Sigmoid colon (tissue), 4 donors: ENCODE measurements around the gene ZMYM1.

Source experiments
- CTCF ChIP-seq, 4 experiments: fragments of 450-650 bp in 3 of 4; fragments of 200-600 bp in 1 of 4; IDR thresholded peaks; one replicate each; pipeline ENCODE4 v1.5.1; 2016 to 2019; ENCODE audit warnings: antibody characterized with exemption in 4 of 4, mild to moderate bottlenecking in 3 of 4, moderate library complexity in 2 of 4
- POLR2A ChIP-seq, 2 donors: fragments of 450-650 bp; IDR thresholded peaks; one replicate each; pipeline ENCODE4 v1.6.1; 2016; ENCODE audit warnings: antibody characterized with exemption in 2 of 2, mild to moderate bottlenecking in 2 of 2, moderate library complexity in 2 of 2
- POLR2AphosphoS5 ChIP-seq, 4 donors: sonication (generic); formaldehyde crosslinking; IDR thresholded peaks; one replicate each; pipeline ENCODE4 v1.6.1; 2017; ENCODE audit warnings: antibody characterized with exemption in 4 of 4

- TF ChIP-seq CTCF (IDR thresholded peaks at IDR 0.05): no peak
- TF ChIP-seq POLR2AphosphoS5 (IDR thresholded peaks at IDR 0.05): no peak
- TF ChIP-seq POLR2A (IDR thresholded peaks at IDR 0.05): no peak
These were observed 45.8 kb upstream of the ZMYM1 start for GRCh38 chr1:35033346-35033745.
